CD4-positive, alpha-beta T cell treated with Interleukin-6 for 4 hours (primary cell): Measurements from ENCODE around the gene ATP2B3.
A peak's percentile ranks its signal among the peaks of the same experiment; 100 is the strongest.

Experiments
- DNase-seq: peaks from one replicate; pipeline ENCODE4 v3.0.0-alpha.2; 2020; ENCODE audit warnings: mixed read lengths

The ATP2B3 gene

GRCh38 chrX:153576239-153576870 is 58.9 kb downstream of the ATP2B3 start:
- no peak for DNase-seq

- no peak for DNase-seq
Observed at GRCh38 chrX:153576961-153577360, 59.5 kb downstream of the ATP2B3 start.

GRCh38 chrX:153578200-153578835 is 60.9 kb downstream of the ATP2B3 start:
- DNase-seq: no peak

GRCh38 chrX:153578889-153579288 is 61.4 kb downstream of the ATP2B3 start:
- DNase-seq: no peak

GRCh38 chrX:153580700-153581386 is 63.4 kb downstream of the ATP2B3 start:
- DNase-seq: peak; percentile 15

- DNase-seq: peak; percentile 76
Observed at GRCh38 chrX:153582896-153583295, 65.5 kb downstream of the ATP2B3 start.

GRCh38 chrX:153583433-153583832 is 66.0 kb downstream of the ATP2B3 start:
- no peak for DNase-seq

GRCh38 chrX:153585827-153586226 is 68.4 kb downstream of the ATP2B3 start:
- no peak for DNase-seq

GRCh38 chrX:153587342-153587741 is 69.9 kb downstream of the ATP2B3 start:
- no peak for DNase-seq

- no peak for DNase-seq
Observed at GRCh38 chrX:153588021-153588781, 70.8 kb downstream of the ATP2B3 start.

GRCh38 chrX:153588782-153589446 is 71.5 kb downstream of the ATP2B3 start:
- no peak for DNase-seq

GRCh38 chrX:153590961-153591956 is 73.8 kb downstream of the ATP2B3 start:
- no peak for DNase-seq

GRCh38 chrX:153592091-153592833 is 74.8 kb downstream of the ATP2B3 start:
- DNase-seq: no peak

- DNase-seq: no peak
Observed at GRCh38 chrX:153592966-153593688, 75.7 kb downstream of the ATP2B3 start.

GRCh38 chrX:153593811-153594500 is 76.5 kb downstream of the ATP2B3 start:
- DNase-seq: no peak

- DNase-seq: no peak
Observed at GRCh38 chrX:153595387-153595786, 77.9 kb downstream of the ATP2B3 start.

- DNase-seq: no peak
Observed at GRCh38 chrX:153595859-153596857, 78.7 kb downstream of the ATP2B3 start.
